ENCODE data around the gene HYAL2.

The HYAL2 gene

GRCh38 chr3:50331364-50331907 is 8.9 kb upstream of the HYAL2 start:
- no peak overlapping the region for H3K4me3 ChIP-seq (ENCODE audit: low read depth, low read length)

GRCh38 chr3:50330330-50330729 is 7.8 kb upstream of the HYAL2 start:
- no peak overlapping the region for H3K4me3 ChIP-seq (ENCODE audit: low read depth, low read length)

- peak within 1 kb of the TSS; percentile 94 for H3K4me3 ChIP-seq (ENCODE audit: low read depth, low read length)
Measured at GRCh38 chr3:50327943-50328691, 5.6 kb upstream of the HYAL2 start, which contains the start of gene TUSC2. TUSC2 (minus strand) TSS chr3:50328223; CDS start chr3:50328099, 124 bp downstream.

- peak overlapping the region; percentile 94 for H3K4me3 ChIP-seq (ENCODE audit: low read depth, low read length)
Measured at GRCh38 chr3:50327129-50327528, 4.6 kb upstream of the HYAL2 start.

GRCh38 chr3:50326182-50326541 is 3.6 kb upstream of the HYAL2 start:
- no peak overlapping the region for H3K4me3 ChIP-seq (ENCODE audit: low read depth, low read length)

GRCh38 chr3:50325497-50326181 is 3.1 kb upstream of the HYAL2 start:
- no peak overlapping the region for H3K4me3 ChIP-seq (ENCODE audit: low read depth, low read length)

- no peak overlapping the region for H3K4me3 ChIP-seq (ENCODE audit: low read depth, low read length)
Measured at GRCh38 chr3:50325113-50325480, 2.6 kb upstream of the HYAL2 start.

GRCh38 chr3:50324351-50325112 is 2.0 kb upstream of the HYAL2 start:
- no peak overlapping the region for H3K4me3 ChIP-seq (ENCODE audit: low read depth, low read length)

GRCh38 chr3:50323614-50324199 is 1.2 kb upstream of the HYAL2 start:
- H3K4me3 ChIP-seq (ENCODE audit: low read depth, low read length) = no peak overlapping the region

GRCh38 chr3:50323092-50323600 is 601 bp upstream of the HYAL2 start:
- no peak overlapping the region for H3K4me3 ChIP-seq (ENCODE audit: low read depth, low read length)

- H3K4me3 ChIP-seq (ENCODE audit: low read depth, low read length) = peak overlapping the region; percentile 82
Measured at GRCh38 chr3:50322115-50322385, 495 bp downstream of the HYAL2 start.

GRCh38 chr3:50321336-50322114 is 1.0 kb downstream of the HYAL2 start:
- peak overlapping the region; percentile 82 for H3K4me3 ChIP-seq (ENCODE audit: low read depth, low read length)

GRCh38 chr3:50320853-50321335 is 1.7 kb downstream of the HYAL2 start:
- peak overlapping the region; percentile 82 for H3K4me3 ChIP-seq (ENCODE audit: low read depth, low read length)

GRCh38 chr3:50319894-50320625 is 2.5 kb downstream of the HYAL2 start:
- peak overlapping the region; percentile 82 for H3K4me3 ChIP-seq (ENCODE audit: low read depth, low read length)

GRCh38 chr3:50319181-50319893 is 3.2 kb downstream of the HYAL2 start:
- no peak overlapping the region for H3K4me3 ChIP-seq (ENCODE audit: low read depth, low read length)

GRCh38 chr3:50318615-50319014 is 3.9 kb downstream of the HYAL2 start:
- no peak overlapping the region for H3K4me3 ChIP-seq (ENCODE audit: low read depth, low read length)

GRCh38 chr3:50318163-50318562 is 4.4 kb downstream of the HYAL2 start:
- no peak overlapping the region for H3K4me3 ChIP-seq (ENCODE audit: low read depth, low read length)

GRCh38 chr3:50317300-50317699 is 5.2 kb downstream of the HYAL2 start:
- H3K4me3 ChIP-seq (ENCODE audit: low read depth, low read length) = no peak overlapping the region
